ENCODE results near the gene CHRNB4. TPM values are rescaled to one million over a fixed set of nuclear protein-coding genes. Genes with fewer than 3 reads are reported as not detected.

The CHRNB4 gene
- total RNA-seq, 1 experiment from 2014 or later: not detected

DNA sequence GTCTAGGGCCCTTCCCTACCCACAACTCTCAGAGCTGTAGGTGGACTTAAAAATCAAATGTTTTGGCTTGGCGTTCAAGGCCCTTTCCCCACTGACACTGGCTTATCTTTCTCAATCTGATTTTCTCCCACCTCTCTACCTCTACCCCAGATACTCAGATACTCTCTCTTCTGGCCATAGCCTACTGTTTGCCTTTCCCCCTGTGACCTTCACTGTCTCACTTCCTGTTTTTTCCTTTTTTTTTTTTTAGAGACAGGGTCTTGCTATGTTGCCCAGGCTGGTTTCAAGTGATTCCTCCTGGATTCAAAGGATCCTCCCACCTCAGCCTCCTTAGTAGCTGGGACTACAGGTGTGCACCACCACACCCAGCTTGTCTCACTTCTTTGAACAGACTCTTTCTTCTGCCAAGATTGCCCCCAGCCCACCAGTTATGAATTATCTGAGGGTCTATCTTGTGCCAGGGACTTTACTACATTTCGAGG is 4.6 kb downstream of the CHRNB4 start:
- Mint-ChIP-seq H3K27ac (ENCODE audit: unreplicated experiment) (no peak overlapping the region), H3K27me3 (ENCODE audit: unreplicated experiment) (peaks cover 67% of the 10 kb centered on the region), H3K36me3 (ENCODE audit: insufficient read depth, unreplicated experiment) (peaks cover 11% of the 10 kb centered on the region), H3K9me3 (ENCODE audit: low read depth, unreplicated experiment) (peaks cover 3% of the 10 kb centered on the region), H3K4me1 (ENCODE audit: low read depth, unreplicated experiment) (no peaks in the 10 kb centered on the region), H3K4me3 (ENCODE audit: low read depth, unreplicated experiment) (no peak overlapping the region)
- no peak for TF ChIP-seq CTCF (IDR thresholded peaks at IDR 0.05; ENCODE audit: unreplicated experiment)
- CTCF ChIA-PET: no interaction called here
- intact Hi-C loops (cut with micrococcal nuclease; ENCODE audit: unreplicated experiment): no loop called here
- DNase-seq: no peak
- no TSS peak for BruUV-seq (replicated peaks)

DNA sequence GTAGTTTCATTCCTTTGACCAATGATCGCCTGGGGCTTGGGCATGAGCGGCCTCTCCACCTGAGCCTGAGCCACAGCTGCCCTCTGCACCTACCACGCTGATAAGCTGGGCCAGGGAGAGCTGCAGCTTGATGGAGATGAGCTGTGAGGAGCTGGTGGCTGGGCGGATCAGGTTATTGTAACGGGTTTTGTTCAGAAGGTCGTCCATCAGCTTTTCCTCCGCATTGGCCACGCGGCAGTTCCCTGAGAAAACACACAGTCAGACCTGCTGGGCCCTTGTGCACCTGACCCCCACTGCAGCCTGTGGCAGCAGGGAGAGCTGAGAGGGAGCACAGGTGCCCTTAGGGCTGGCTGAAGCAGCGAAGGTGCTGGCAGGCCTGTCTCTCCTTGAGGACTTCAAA is 5.7 kb downstream of the CHRNB4 start:
- TF ChIP-seq CTCF (IDR thresholded peaks at IDR 0.05; ENCODE audit: unreplicated experiment): no peak
- Mint-ChIP-seq H3K27ac (ENCODE audit: unreplicated experiment) (no peak overlapping the region), H3K4me1 (ENCODE audit: low read depth, unreplicated experiment) (no peaks in the 10 kb centered on the region), H3K36me3 (ENCODE audit: insufficient read depth, unreplicated experiment) (no peaks in the 10 kb centered on the region), H3K9me3 (ENCODE audit: low read depth, unreplicated experiment) (peaks cover 3% of the 10 kb centered on the region), H3K27me3 (ENCODE audit: unreplicated experiment) (peaks cover 70% of the 10 kb centered on the region), H3K4me3 (ENCODE audit: low read depth, unreplicated experiment) (no peak overlapping the region)
- no peak for DNase-seq
- CTCF ChIA-PET: interaction anchor here (0.8 to 0.9 kb wide), 2 partner anchors 55 to 105 kb away, joined by 3 to 4 read pairs; no protein-coding TSS in a partner anchor
- BruUV-seq (replicated peaks): no TSS peak
- intact Hi-C loops (cut with micrococcal nuclease; ENCODE audit: unreplicated experiment): no loop called here

DNA sequence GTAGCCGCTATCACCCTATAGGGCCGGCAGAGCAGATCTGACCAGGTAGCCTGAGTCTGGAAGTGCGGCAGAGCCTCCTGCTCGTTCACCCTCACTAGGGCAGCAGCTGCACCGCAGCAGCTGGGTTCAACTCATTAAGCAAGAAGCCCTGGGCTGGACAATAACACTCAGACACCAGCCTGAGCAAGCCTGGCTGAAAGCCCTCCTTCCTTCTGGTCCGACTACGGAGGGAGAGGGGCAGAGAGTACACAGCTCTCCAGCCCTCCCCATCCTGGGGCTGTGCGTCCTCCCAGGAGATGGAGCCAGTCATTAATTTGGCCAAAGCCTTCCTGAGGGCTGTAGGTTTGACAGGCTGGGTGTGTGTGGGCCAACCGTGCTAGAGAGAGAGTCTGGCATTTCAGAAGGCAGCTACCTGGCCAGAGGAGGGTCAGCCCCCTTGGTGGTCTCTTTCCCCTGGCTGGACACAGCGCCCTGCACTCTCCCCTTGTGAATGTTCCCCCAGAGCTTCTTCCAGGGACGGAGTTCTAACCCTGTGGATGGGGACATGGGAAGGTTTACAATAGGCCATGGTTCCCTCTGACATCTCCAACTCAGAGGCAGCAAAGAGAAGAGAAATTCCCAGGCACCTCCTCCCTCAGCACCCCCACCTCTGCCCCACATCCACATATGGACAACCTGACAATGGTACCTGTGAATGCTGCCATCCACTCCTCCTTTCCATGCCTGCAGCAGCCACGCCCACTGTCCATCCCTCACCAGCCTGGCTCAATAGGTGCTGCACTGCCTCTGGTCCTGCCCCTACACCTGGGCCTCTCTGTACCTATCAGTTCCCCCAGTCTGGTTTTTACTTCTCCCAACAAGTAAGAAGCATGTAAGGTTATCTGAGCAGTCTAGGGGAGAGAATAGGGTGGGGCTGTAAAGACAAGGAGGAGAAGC is 6.5 kb downstream of the CHRNB4 start:
- no peak for TF ChIP-seq CTCF (IDR thresholded peaks at IDR 0.05; ENCODE audit: unreplicated experiment)
- Mint-ChIP-seq H3K27ac (ENCODE audit: unreplicated experiment) (no peak overlapping the region), H3K27me3 (ENCODE audit: unreplicated experiment) (peaks cover 74% of the 10 kb centered on the region), H3K9me3 (ENCODE audit: low read depth, unreplicated experiment) (peaks cover 3% of the 10 kb centered on the region), H3K36me3 (ENCODE audit: insufficient read depth, unreplicated experiment) (no peaks in the 10 kb centered on the region), H3K4me3 (ENCODE audit: low read depth, unreplicated experiment) (no peak overlapping the region), H3K4me1 (ENCODE audit: low read depth, unreplicated experiment) (no peaks in the 10 kb centered on the region)
- CTCF ChIA-PET: interaction anchor here (0.8 to 1.6 kb wide), 3 partner anchors 56 to 117 kb away, joined by 3 to 4 read pairs (median 3); no protein-coding TSS in a partner anchor
- intact Hi-C loops (cut with micrococcal nuclease; ENCODE audit: unreplicated experiment): no loop called here
- BruUV-seq (replicated peaks): no TSS peak
- no peak for DNase-seq

GRCh38 chr15:78633348-78633747 is 7.7 kb downstream of the CHRNB4 start:
- H3K9me3 Mint-ChIP-seq (ENCODE audit: low read depth, unreplicated experiment): peaks cover 3% of the 10 kb centered on the region
- peaks cover 85% of the 10 kb centered on the region for H3K27me3 Mint-ChIP-seq (ENCODE audit: unreplicated experiment)
- no peak for TF ChIP-seq CTCF (IDR thresholded peaks at IDR 0.05; ENCODE audit: unreplicated experiment)
- no peaks in the 10 kb centered on the region for H3K36me3 Mint-ChIP-seq (ENCODE audit: insufficient read depth, unreplicated experiment)
- BruUV-seq (replicated peaks): no TSS peak
- no peak for DNase-seq
- H3K4me1 Mint-ChIP-seq (ENCODE audit: low read depth, unreplicated experiment): no peaks in the 10 kb centered on the region
- CTCF ChIA-PET: interaction anchor here (1.6 kb wide), 1 partner anchor 118 kb away, joined by 3 read pairs; no protein-coding TSS in a partner anchor
- no peak overlapping the region for H3K27ac Mint-ChIP-seq (ENCODE audit: unreplicated experiment)
- intact Hi-C loops (cut with micrococcal nuclease; ENCODE audit: unreplicated experiment): no loop called here
- no peak overlapping the region for H3K4me3 Mint-ChIP-seq (ENCODE audit: low read depth, unreplicated experiment)

Measured in Calu3 (cell line).